ENCODE data around the gene RTEL1.
A peak's percentile ranks its signal among the peaks of the same experiment; 100 is the strongest.

Gene RTEL1

GRCh38 chr20:63706027-63706695, 48.0 kb downstream of the RTEL1 start:
- H3K9me3 ChIP-seq (ENCODE audit: low read length): 0 out of 2 replicates have a peak, but pooled peaks cover under 1% of the 10 kb centered on the region
- H2AFZ ChIP-seq (ENCODE audit: low read length): no peak overlapping the region
- H3K4me3 ChIP-seq (ENCODE audit: low read depth, low read length, poor library complexity, severe bottlenecking): peak overlapping the region; percentile 97
- H3K9ac ChIP-seq (ENCODE audit: low read length): peak overlapping the region; percentile 94; the same call in 1 of the 2 replicates
- no peak for TF ChIP-seq EZH2 (IDR thresholded peaks at IDR 0.05; ENCODE audit: borderline replicate concordance, low read length)
- no peak for TF ChIP-seq CTCF (IDR thresholded peaks at IDR 0.05; ENCODE audit: low read length)
- no peaks in the 10 kb centered on the region for H3F3A ChIP-seq (ENCODE audit: insufficient read depth, low read length)
- H3K79me2 ChIP-seq (ENCODE audit: insufficient read depth, low read length): peaks cover 3% of the 10 kb centered on the region; the same call in 1 of the 2 replicates
- no peak overlapping the region for H3K27ac ChIP-seq (ENCODE audit: low read depth, low read length, poor library complexity, severe bottlenecking)
- no peaks in the 10 kb centered on the region for H4K20me1 ChIP-seq (ENCODE audit: insufficient read depth, low read length)
- H3K9me2 ChIP-seq (ENCODE audit: low read depth, low read length): no peaks in the 10 kb centered on the region
- peaks cover 50% of the 10 kb centered on the region for H3K36me3 ChIP-seq (ENCODE audit: insufficient read depth, low read length)
- H3K27me3 ChIP-seq (ENCODE audit: insufficient read depth, low read length): no peaks in the 10 kb centered on the region
- H3K4me2 ChIP-seq (ENCODE audit: low read length): peak overlapping the region; percentile 99
- H3K4me1 ChIP-seq (ENCODE audit: insufficient read depth, low read length, severe bottlenecking): peaks cover 21% of the 10 kb centered on the region

GRCh38 chr20:63706852-63707557, 48.9 kb downstream of the RTEL1 start:
- Histone ChIP-seq H3K36me3 (ENCODE audit: insufficient read depth, low read length) (peaks cover 59% of the 10 kb centered on the region), H3F3A (ENCODE audit: insufficient read depth, low read length) (no peaks in the 10 kb centered on the region), H3K27me3 (ENCODE audit: insufficient read depth, low read length) (no peaks in the 10 kb centered on the region), H2AFZ (ENCODE audit: low read length) (no peak overlapping the region), H3K4me1 (ENCODE audit: insufficient read depth, low read length, severe bottlenecking) (peaks cover 21% of the 10 kb centered on the region), H3K27ac (ENCODE audit: low read depth, low read length, poor library complexity, severe bottlenecking) (no peak overlapping the region), H4K20me1 (ENCODE audit: insufficient read depth, low read length) (no peaks in the 10 kb centered on the region), H3K9me3 (ENCODE audit: low read length) (peaks cover 5% of the 10 kb centered on the region), H3K79me2 (ENCODE audit: insufficient read depth, low read length) (peaks cover 3% of the 10 kb centered on the region), H3K4me3 (ENCODE audit: low read depth, low read length, poor library complexity, severe bottlenecking) (peak overlapping the region; percentile 97), H3K9me2 (ENCODE audit: low read depth, low read length) (no peaks in the 10 kb centered on the region), H3K4me2 (ENCODE audit: low read length) (peak overlapping the region; percentile 99), H3K9ac (ENCODE audit: low read length) (peak overlapping the region; percentile 94)
- TF ChIP-seq EZH2 (IDR thresholded peaks at IDR 0.05; ENCODE audit: borderline replicate concordance, low read length): no peak
- peak; percentile 80 for TF ChIP-seq CTCF (IDR thresholded peaks at IDR 0.05; ENCODE audit: low read length)

- peaks cover 66% of the 10 kb centered on the region for H3K36me3 ChIP-seq (ENCODE audit: insufficient read depth, low read length)
- no peak within 1 kb of the TSS for H3K27ac ChIP-seq (ENCODE audit: low read depth, low read length, poor library complexity, severe bottlenecking)
- peaks cover 9% of the 10 kb centered on the region for H3K9me3 ChIP-seq (ENCODE audit: low read length)
- no peaks in the 10 kb centered on the region for H3K27me3 ChIP-seq (ENCODE audit: insufficient read depth, low read length)
- no peaks in the 10 kb centered on the region for H4K20me1 ChIP-seq (ENCODE audit: insufficient read depth, low read length)
- no peaks in the 10 kb centered on the region for H3F3A ChIP-seq (ENCODE audit: insufficient read depth, low read length)
- H3K9me2 ChIP-seq (ENCODE audit: low read depth, low read length): no peaks in the 10 kb centered on the region
- H3K79me2 ChIP-seq (ENCODE audit: insufficient read depth, low read length): peaks cover 7% of the 10 kb centered on the region
- no peak within 1 kb of the TSS for H2AFZ ChIP-seq (ENCODE audit: low read length)
- H3K4me1 ChIP-seq (ENCODE audit: insufficient read depth, low read length, severe bottlenecking): peaks cover 21% of the 10 kb centered on the region
- H3K9ac ChIP-seq (ENCODE audit: low read length): peak within 1 kb of the TSS; percentile 94
- peak within 1 kb of the TSS; percentile 97 for H3K4me3 ChIP-seq (ENCODE audit: low read depth, low read length, poor library complexity, severe bottlenecking)
- H3K4me2 ChIP-seq (ENCODE audit: low read length): peak within 1 kb of the TSS; percentile 99
- TF ChIP-seq EZH2 (IDR thresholded peaks at IDR 0.05; ENCODE audit: borderline replicate concordance, low read length) (no peak), CTCF (IDR thresholded peaks at IDR 0.05; ENCODE audit: low read length) (no peak)
These were observed 49.6 kb downstream of the RTEL1 start, which contains the start of the genes ARFRP1 and ZGPAT for GRCh38 chr20:63707558-63708300. TSS of gene ARFRP1 (minus strand) at chr20:63707976. CDS start at chr20:63707091, 885 bp downstream. TSS of gene ZGPAT (plus strand) at chr20:63708039. CDS start at chr20:63708581, 542 bp downstream.
